ENCODE data around the gene REG4. TPM values are rescaled to one million over a fixed set of nuclear protein-coding genes. Genes with fewer than 3 reads are reported as not detected.
"Not testable (repeated sequence)": the region's sequence is repeated elsewhere in the genome, so short reads cannot be mapped to it uniquely, and the experiment has no call there.

Gene REG4
- total and polyA plus RNA-seq, 4 donors: 0.08 to 0.19 (median 0.15) TPM; not detected in 1

- 26% methylated on average over 2 of the region's 2 CpGs for WGBS
Measured at GRCh38 chr1:119787776-119788175, 23.5 kb downstream of the REG4 start.

GRCh38 chr1:119786473-119787050, 24.7 kb downstream of the REG4 start:
- DNase-seq (ENCODE audit: low spot score): not testable (repeated sequence)

More at GRCh38 chr1:119787776-119788175, 23.5 kb downstream of the REG4 start:
- Histone ChIP-seq H3K27me3 (ENCODE audit: control insufficient read depth in 4 of 4, insufficient read depth in 4 of 4, low read length in 3 of 4) (no peaks in the 10 kb centered on the region), H3K4me1 (ENCODE audit: control insufficient read depth in 4 of 4, insufficient read depth in 4 of 4, low read length in 3 of 4) (peaks cover 13 to 59% (median 56%) of the 10 kb centered on the region in 4 donors), H3K36me3 (ENCODE audit: control insufficient read depth in 4 of 4, insufficient read depth in 3 of 4, low read depth in 1 of 4, low read length in 3 of 4) (no peaks in the 10 kb centered on the region), H3K4me3 (ENCODE audit: low read depth in 1 of 3, low read length in 3 of 3) (no peak overlapping the region), H3K9me3 (ENCODE audit: control insufficient read depth in 4 of 4, low read length in 3 of 4) (no peaks in the 10 kb centered on the region), H3K27ac (ENCODE audit: low read depth in 1 of 2, low read length in 2 of 2) (no peak overlapping the region), H3K9ac (ENCODE audit: low read depth in 1 of 2, low read length in 2 of 2) (no peak overlapping the region)
- TF ChIP-seq EGR1 (IDR thresholded peaks at IDR 0.05; ENCODE audit: low read depth in 2 of 2) (no peak), SP1 (IDR thresholded peaks at IDR 0.05) (no peak), FOXA1 (IDR thresholded peaks at IDR 0.05) (no peak), NR2F2 (IDR thresholded peaks at IDR 0.05) (no peak), CTCF (IDR thresholded peaks at IDR 0.05; ENCODE audit: low read depth, low read length, missing input control) (no peak), HNF4G (IDR thresholded peaks at IDR 0.05) (no peak), REST (IDR thresholded peaks at IDR 0.05) (no peak), HNF4A (conservative IDR thresholded peaks at IDR 0.05) (no peak)
- DNase-seq (ENCODE audit: low spot score): no peak

GRCh38 chr1:119786046-119786445, 25.2 kb downstream of the REG4 start:
- not testable (repeated sequence) for DNase-seq (ENCODE audit: low spot score); H3K27me3 ChIP-seq (ENCODE audit: control insufficient read depth in 4 of 4, insufficient read depth in 4 of 4, low read length in 3 of 4); H3K4me3 ChIP-seq (ENCODE audit: low read depth in 1 of 3, low read length in 3 of 3); H3K36me3 ChIP-seq (ENCODE audit: control insufficient read depth in 4 of 4, insufficient read depth in 3 of 4, low read depth in 1 of 4, low read length in 3 of 4); H3K9me3 ChIP-seq (ENCODE audit: control insufficient read depth in 4 of 4, low read length in 3 of 4)
- H3K4me1 ChIP-seq (ENCODE audit: control insufficient read depth in 4 of 4, insufficient read depth in 4 of 4, low read length in 3 of 4): peaks cover 11 to 71% (median 65%) of the 10 kb centered on the region in 4 donors
- WGBS: 49% methylated on average over 7 of the region's 7 CpGs
- peak overlapping the region; percentile 36 to 57 for H3K27ac ChIP-seq (ENCODE audit: low read depth in 1 of 2, low read length in 2 of 2)
- peak overlapping the region in 1 of 2 donors; percentile 58 for H3K9ac ChIP-seq (ENCODE audit: low read depth in 1 of 2, low read length in 2 of 2)
- peak in 1 of 2 donors; percentile 42 for TF ChIP-seq RXRA (IDR thresholded peaks at IDR 0.05)
- TF ChIP-seq YY1 (IDR thresholded peaks at IDR 0.05): peak; percentile 15
- peak; percentile 51 for TF ChIP-seq SP1 (IDR thresholded peaks at IDR 0.05)
- TF ChIP-seq RAD21 (IDR thresholded peaks at IDR 0.05): peak in 1 of 2 donors; percentile 34
- TF ChIP-seq HNF4A (conservative IDR thresholded peaks at IDR 0.05): peak; percentile 42 to 67

More at GRCh38 chr1:119786473-119787050, 24.7 kb downstream of the REG4 start:
- H3K9me3 ChIP-seq (ENCODE audit: control insufficient read depth in 4 of 4, low read length in 3 of 4); H3K27ac ChIP-seq (ENCODE audit: low read depth in 1 of 2, low read length in 2 of 2); H3K36me3 ChIP-seq (ENCODE audit: control insufficient read depth in 4 of 4, insufficient read depth in 3 of 4, low read depth in 1 of 4, low read length in 3 of 4); H3K9ac ChIP-seq (ENCODE audit: low read depth in 1 of 2, low read length in 2 of 2); H3K27me3 ChIP-seq (ENCODE audit: control insufficient read depth in 4 of 4, insufficient read depth in 4 of 4, low read length in 3 of 4); H3K4me3 ChIP-seq (ENCODE audit: low read depth in 1 of 3, low read length in 3 of 3): not testable (repeated sequence)
- 82% methylated on average over 4 of the region's 4 CpGs for WGBS
- peaks cover 13 to 71% (median 64%) of the 10 kb centered on the region in 4 donors for H3K4me1 ChIP-seq (ENCODE audit: control insufficient read depth in 4 of 4, insufficient read depth in 4 of 4, low read length in 3 of 4)

All from liver (tissue), 9 donors.